Stimulated activated CD8-positive, alpha-beta memory T cell treated with anti-CD3 and anti-CD28 coated beads, Interleukin-15, amount 100 ng/mL, for 24 hours (primary cell): Measurements from ENCODE around the gene IFNAR1.

Experiments used
- DNase-seq: peaks from one replicate; pipeline ENCODE4 v3.0.0-alpha.2; 2020; ENCODE audit warnings: low read depth

IFNAR1 gene

GRCh38 chr21:33324291-33325221 is at the start of gene IFNAR1:
TSS of gene IFNAR1 (plus strand) at chr21:33324970. CDS start at chr21:33325056, 86 bp downstream.
- DNase-seq: peak; percentile 95

- no peak for DNase-seq
Measured at GRCh38 chr21:33278721-33279120, 46.0 kb upstream of the IFNAR1 start.

GRCh38 chr21:33279330-33279820 is 45.4 kb upstream of the IFNAR1 start:
- no peak for DNase-seq

- no peak for DNase-seq
Measured at GRCh38 chr21:33281096-33281652, 43.6 kb upstream of the IFNAR1 start.

- no peak for DNase-seq
Measured at GRCh38 chr21:33283203-33283602, 41.6 kb upstream of the IFNAR1 start.

- no peak for DNase-seq
Measured at GRCh38 chr21:33286076-33286475, 38.7 kb upstream of the IFNAR1 start.

GRCh38 chr21:33286600-33287456 is 37.9 kb upstream of the IFNAR1 start:
- no peak for DNase-seq

GRCh38 chr21:33289199-33289819 is 35.5 kb upstream of the IFNAR1 start:
- no peak for DNase-seq

GRCh38 chr21:33290441-33290840 is 34.3 kb upstream of the IFNAR1 start:
- no peak for DNase-seq

- DNase-seq: no peak
Measured at GRCh38 chr21:33291686-33292085, 33.1 kb upstream of the IFNAR1 start.

GRCh38 chr21:33292724-33293123 is 32.0 kb upstream of the IFNAR1 start:
- DNase-seq: no peak

- DNase-seq: no peak
Measured at GRCh38 chr21:33293136-33293535, 31.6 kb upstream of the IFNAR1 start.

GRCh38 chr21:33293811-33294216 is 31.0 kb upstream of the IFNAR1 start:
- DNase-seq: no peak

- no peak for DNase-seq
Measured at GRCh38 chr21:33296156-33296555, 28.6 kb upstream of the IFNAR1 start.

GRCh38 chr21:33299181-33299752 is 25.5 kb upstream of the IFNAR1 start:
- no peak for DNase-seq

GRCh38 chr21:33300701-33301631 is 23.8 kb upstream of the IFNAR1 start:
- DNase-seq: no peak

- DNase-seq: no peak
Measured at GRCh38 chr21:33301632-33302002, 23.2 kb upstream of the IFNAR1 start.

- no peak for DNase-seq
Measured at GRCh38 chr21:33302055-33302454, 22.7 kb upstream of the IFNAR1 start.

GRCh38 chr21:33302796-33303195 is 22.0 kb upstream of the IFNAR1 start:
- no peak for DNase-seq

GRCh38 chr21:33305344-33305671 is 19.5 kb upstream of the IFNAR1 start:
- DNase-seq: no peak

GRCh38 chr21:33305938-33306337 is 18.8 kb upstream of the IFNAR1 start:
- no peak for DNase-seq
